ENCODE measurements around the gene DHRS1. TPM values are rescaled to one million over a fixed set of nuclear protein-coding genes. Genes with fewer than 3 reads are reported as not detected.

DHRS1 gene
- total RNA-seq, 1 donor = 10.4 TPM

- Histone ChIP-seq H3K27me3 (ENCODE audit: insufficient read depth, low read length) (no peaks in the 10 kb centered on the region), H3K4me3 (ENCODE audit: low read length) (no peak overlapping the region), H3K4me1 (ENCODE audit: insufficient read depth, low read length) (no peaks in the 10 kb centered on the region), H3K9me3 (ENCODE audit: low read depth, low read length) (no peaks in the 10 kb centered on the region)
Measured at GRCh38 chr14:24260026-24260779, 39.4 kb downstream of the DHRS1 start.

GRCh38 chr14:24259282-24260025 is 40.1 kb downstream of the DHRS1 start:
- Histone ChIP-seq H3K27me3 (ENCODE audit: insufficient read depth, low read length) (no peaks in the 10 kb centered on the region), H3K9me3 (ENCODE audit: low read depth, low read length) (no peaks in the 10 kb centered on the region), H3K4me1 (ENCODE audit: insufficient read depth, low read length) (no peaks in the 10 kb centered on the region), H3K4me3 (ENCODE audit: low read length) (no peak overlapping the region)

DNA sequence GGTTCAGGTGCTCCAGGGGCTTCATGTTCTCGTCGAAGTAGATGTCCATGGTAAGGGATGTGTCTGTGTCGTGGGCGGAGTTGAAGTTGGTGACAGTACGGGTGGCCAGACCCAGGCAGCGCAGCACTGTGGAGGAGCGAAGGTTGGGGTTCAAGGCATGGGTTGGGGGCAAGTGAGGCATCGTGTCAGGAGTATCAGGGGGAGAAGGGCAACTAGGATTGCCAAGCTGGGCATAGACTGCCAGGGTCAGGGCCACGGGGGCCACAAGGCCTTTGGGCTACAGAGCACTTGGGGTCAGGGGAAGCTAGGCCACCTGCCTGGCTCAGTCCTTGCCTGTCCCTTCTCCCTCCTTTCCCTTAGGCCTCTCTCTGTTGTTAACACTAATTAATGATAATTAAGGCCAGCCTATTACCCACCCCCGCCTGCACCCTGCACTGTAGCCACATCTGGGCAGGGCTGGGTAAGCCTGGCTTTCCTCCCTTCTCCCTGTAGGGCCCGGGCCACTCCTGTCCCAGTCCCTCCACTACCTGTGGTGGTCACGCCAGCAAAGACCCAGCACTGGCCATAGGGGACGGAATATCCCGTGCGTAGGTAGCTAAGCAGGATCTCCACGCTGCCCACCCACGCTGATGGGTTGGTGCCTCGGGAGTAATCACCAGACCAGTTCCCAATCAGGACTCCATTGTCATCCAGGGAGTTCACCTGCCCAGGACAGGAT is 40.9 kb downstream of the DHRS1 start:
- H3K27me3 ChIP-seq (ENCODE audit: insufficient read depth, low read length) = no peaks in the 10 kb centered on the region
- no peaks in the 10 kb centered on the region for H3K4me1 ChIP-seq (ENCODE audit: insufficient read depth, low read length)
- H3K9me3 ChIP-seq (ENCODE audit: low read depth, low read length) = no peaks in the 10 kb centered on the region
- no peak overlapping the region for H3K4me3 ChIP-seq (ENCODE audit: low read length)

DNA sequence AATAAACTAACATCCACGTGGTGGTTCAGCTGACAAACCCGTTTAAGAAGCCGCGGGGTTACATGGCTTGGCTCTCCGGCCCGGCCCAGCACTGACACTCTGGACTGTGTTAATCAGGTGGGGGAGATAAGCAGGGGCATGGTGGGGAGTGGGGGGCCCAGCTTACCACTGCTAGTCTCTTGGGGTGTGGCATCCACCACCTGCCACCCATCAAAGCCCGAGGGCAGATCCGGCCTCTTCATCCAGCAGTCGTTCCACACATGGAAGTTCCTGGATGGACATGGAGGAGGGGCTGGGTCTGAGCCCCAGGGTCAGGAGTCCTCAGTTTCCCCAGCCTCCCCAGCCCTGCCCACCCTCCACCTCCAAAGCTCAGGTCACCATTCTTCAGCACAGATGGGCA is 41.5 kb downstream of the DHRS1 start:
- Histone ChIP-seq H3K4me1 (ENCODE audit: insufficient read depth, low read length) (no peaks in the 10 kb centered on the region), H3K4me3 (ENCODE audit: low read length) (no peak overlapping the region), H3K9me3 (ENCODE audit: low read depth, low read length) (no peaks in the 10 kb centered on the region), H3K27me3 (ENCODE audit: insufficient read depth, low read length) (no peaks in the 10 kb centered on the region)

DNA sequence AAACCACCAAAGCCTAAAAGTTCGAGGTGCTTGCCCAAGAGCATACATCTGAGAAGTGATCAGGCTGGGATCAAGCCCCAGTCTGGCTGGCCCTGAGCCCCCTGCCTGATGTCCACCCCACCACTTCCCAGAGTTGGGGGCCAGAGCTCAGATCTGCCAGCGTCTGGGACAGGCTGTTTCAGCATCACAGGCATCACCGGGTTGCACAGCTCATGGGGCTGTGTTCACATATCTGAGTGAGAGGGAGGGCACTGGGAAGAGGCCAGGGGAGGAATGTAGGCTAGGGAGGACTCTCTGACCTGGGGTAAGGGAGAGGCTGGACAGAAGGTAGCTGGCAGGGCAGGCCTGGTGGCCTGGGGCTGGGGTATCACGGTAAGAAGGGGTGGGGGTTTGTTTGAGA is 42.6 kb downstream of the DHRS1 start:
- no peaks in the 10 kb centered on the region for H3K27me3 ChIP-seq (ENCODE audit: insufficient read depth, low read length)
- H3K4me1 ChIP-seq (ENCODE audit: insufficient read depth, low read length) = no peaks in the 10 kb centered on the region
- no peaks in the 10 kb centered on the region for H3K9me3 ChIP-seq (ENCODE audit: low read depth, low read length)
- no peak overlapping the region for H3K4me3 ChIP-seq (ENCODE audit: low read length)

- Histone ChIP-seq H3K4me1 (ENCODE audit: insufficient read depth, low read length) (no peaks in the 10 kb centered on the region), H3K9me3 (ENCODE audit: low read depth, low read length) (no peaks in the 10 kb centered on the region), H3K4me3 (ENCODE audit: low read length) (no peak overlapping the region), H3K27me3 (ENCODE audit: insufficient read depth, low read length) (no peaks in the 10 kb centered on the region)
Measured at GRCh38 chr14:24255931-24256711, 43.5 kb downstream of the DHRS1 start.

GRCh38 chr14:24255438-24255837 is 44.1 kb downstream of the DHRS1 start:
- no peaks in the 10 kb centered on the region for H3K9me3 ChIP-seq (ENCODE audit: low read depth, low read length)

DNA sequence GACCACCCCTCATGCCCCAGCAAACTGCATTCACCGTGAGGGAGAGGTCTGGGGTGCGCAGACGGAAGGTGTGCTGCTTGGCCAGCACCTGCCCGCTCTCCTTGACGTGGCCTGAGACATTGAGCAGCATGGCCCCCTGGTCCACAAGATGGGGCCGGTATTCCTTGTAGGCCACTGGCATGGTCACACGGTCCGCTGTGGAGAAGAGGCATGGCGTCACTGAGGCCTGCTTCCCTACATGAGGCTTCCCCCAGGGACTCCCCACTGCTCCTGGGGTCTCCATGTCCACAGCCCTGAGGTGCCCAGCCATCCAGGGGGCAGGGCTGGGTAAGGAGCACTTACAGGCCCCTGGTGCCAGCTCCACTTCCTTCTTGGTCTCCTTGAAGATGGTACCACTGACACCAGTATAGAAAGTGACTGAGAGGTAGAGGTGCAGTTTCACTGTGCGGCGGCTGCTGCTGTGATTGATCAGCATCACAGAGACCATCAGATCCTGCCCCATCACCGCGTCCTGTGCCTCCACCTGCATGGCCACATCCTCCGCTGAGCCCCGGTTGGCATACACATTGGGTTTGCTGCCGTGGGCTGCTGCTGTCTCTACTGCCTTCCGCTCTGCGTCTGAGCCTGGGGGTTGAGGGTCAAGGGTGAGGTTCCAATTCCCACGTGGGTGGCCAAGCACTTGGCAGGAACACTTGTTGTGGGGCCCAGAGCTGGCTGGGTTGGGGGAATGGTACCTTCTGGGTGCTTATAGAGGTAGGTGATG is 44.8 kb downstream of the DHRS1 start:
- H3K4me3 ChIP-seq (ENCODE audit: low read length) = no peak overlapping the region
- no peaks in the 10 kb centered on the region for H3K4me1 ChIP-seq (ENCODE audit: insufficient read depth, low read length)
- H3K27me3 ChIP-seq (ENCODE audit: insufficient read depth, low read length) = no peaks in the 10 kb centered on the region

More at GRCh38 chr14:24255438-24255837, 44.1 kb downstream of the DHRS1 start:
- Histone ChIP-seq H3K27me3 (ENCODE audit: insufficient read depth, low read length) (no peaks in the 10 kb centered on the region), H3K4me3 (ENCODE audit: low read length) (no peak overlapping the region), H3K4me1 (ENCODE audit: insufficient read depth, low read length) (no peaks in the 10 kb centered on the region)

DNA sequence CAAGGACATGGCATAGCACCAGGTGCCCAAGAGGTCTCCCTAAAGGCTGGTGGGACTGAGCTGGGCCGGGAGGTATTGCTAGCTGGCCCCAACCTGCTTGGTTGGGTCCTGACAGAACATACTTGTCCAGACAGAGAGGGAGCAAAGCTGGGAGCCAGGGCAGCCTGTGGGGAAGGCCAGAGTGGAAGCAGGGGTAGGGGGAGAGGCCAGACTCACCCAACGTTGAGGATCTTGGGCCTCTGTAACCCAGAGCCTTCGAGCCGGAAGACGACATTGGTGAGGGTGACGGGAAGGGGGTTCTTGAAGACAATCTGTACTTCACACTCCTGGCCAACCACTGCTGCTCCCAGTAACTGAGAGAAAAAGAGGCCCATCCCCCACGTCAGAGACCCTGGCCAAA is 45.6 kb downstream of the DHRS1 start:
- H3K9me3 ChIP-seq (ENCODE audit: low read depth, low read length) = no peaks in the 10 kb centered on the region
- H3K4me3 ChIP-seq (ENCODE audit: low read length) = no peak overlapping the region
- no peaks in the 10 kb centered on the region for H3K27me3 ChIP-seq (ENCODE audit: insufficient read depth, low read length)
- H3K4me1 ChIP-seq (ENCODE audit: insufficient read depth, low read length) = no peaks in the 10 kb centered on the region

More for the DNA sequence above, 44.8 kb downstream of the DHRS1 start:
- H3K9me3 ChIP-seq (ENCODE audit: low read depth, low read length) = no peaks in the 10 kb centered on the region

DNA sequence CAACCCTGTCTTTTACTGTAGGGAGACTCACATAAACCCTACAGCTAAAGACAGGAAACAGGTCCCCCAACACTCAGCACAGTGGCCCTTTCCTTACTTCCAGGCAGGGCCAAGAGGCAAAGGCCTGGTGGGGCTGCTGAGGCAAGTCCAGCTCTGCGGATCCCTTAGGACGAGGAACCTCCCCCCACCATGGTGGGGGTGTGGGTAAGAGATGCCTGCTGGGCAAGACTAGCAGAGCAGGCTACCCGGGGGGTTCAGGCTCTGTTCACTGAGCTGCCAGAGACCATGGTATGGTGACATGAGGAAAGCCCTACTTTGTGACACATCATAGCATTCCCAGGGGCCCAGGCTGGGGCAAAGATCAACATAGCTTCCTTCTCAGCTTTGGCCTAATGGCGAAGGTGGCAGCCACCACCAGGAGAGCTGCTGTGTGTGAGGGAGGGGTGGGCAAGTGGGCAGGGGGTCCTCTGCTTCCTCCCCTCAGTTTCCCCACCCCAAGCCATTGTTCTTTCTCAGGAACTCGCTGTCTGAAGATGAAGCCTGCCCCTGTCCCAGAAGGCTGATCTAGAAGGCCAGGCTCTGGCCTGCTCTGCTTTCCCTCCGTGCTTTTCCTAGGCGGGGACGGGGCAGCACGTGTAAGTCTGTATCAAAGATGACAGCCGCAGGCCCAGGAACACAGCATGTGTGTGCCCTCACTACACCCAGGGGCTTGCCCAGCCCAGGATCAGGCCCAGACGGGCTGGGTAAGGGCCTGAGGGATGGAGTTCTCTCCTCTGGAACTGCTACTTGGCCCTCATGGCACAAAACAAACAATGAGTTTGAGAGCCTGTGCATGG is 47.1 kb downstream of the DHRS1 start:
- H3K27me3 ChIP-seq (ENCODE audit: insufficient read depth, low read length) = no peaks in the 10 kb centered on the region
- H3K9me3 ChIP-seq (ENCODE audit: low read depth, low read length) = no peaks in the 10 kb centered on the region
- H3K4me3 ChIP-seq (ENCODE audit: low read length) = no peak overlapping the region
- no peaks in the 10 kb centered on the region for H3K4me1 ChIP-seq (ENCODE audit: insufficient read depth, low read length)

- Histone ChIP-seq H3K4me3 (ENCODE audit: low read length) (no peak overlapping the region), H3K27me3 (ENCODE audit: insufficient read depth, low read length) (no peaks in the 10 kb centered on the region), H3K4me1 (ENCODE audit: insufficient read depth, low read length) (peaks cover 5% of the 10 kb centered on the region), H3K9me3 (ENCODE audit: low read depth, low read length) (no peaks in the 10 kb centered on the region)
Measured at GRCh38 chr14:24251880-24252288, 47.7 kb downstream of the DHRS1 start.

DNA sequence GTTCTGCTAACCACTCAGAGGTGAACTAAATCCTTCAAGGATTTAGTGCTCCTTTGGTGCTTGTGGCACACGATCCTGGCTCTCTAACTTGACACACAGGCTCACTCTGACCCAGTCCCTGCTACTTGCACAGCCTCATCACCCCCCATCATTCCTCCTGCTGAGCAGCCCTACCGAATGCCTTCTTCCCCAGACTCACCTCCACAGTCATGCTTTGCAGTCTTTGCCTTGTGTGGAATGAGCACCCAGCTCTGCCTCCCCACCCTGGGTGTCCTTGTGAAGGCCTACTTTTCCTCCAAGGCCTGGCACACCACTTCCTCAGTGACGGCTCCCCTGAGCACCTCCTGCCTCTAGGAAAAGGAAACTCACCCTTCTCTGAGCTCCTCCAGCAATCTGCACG is 49.2 kb downstream of the DHRS1 start:
- H3K27me3 ChIP-seq (ENCODE audit: insufficient read depth, low read length) = no peaks in the 10 kb centered on the region
- H3K9me3 ChIP-seq (ENCODE audit: low read depth, low read length) = no peaks in the 10 kb centered on the region
- H3K4me1 ChIP-seq (ENCODE audit: insufficient read depth, low read length) = peaks cover 12% of the 10 kb centered on the region
- H3K4me3 ChIP-seq (ENCODE audit: low read length) = no peak overlapping the region

DNA sequence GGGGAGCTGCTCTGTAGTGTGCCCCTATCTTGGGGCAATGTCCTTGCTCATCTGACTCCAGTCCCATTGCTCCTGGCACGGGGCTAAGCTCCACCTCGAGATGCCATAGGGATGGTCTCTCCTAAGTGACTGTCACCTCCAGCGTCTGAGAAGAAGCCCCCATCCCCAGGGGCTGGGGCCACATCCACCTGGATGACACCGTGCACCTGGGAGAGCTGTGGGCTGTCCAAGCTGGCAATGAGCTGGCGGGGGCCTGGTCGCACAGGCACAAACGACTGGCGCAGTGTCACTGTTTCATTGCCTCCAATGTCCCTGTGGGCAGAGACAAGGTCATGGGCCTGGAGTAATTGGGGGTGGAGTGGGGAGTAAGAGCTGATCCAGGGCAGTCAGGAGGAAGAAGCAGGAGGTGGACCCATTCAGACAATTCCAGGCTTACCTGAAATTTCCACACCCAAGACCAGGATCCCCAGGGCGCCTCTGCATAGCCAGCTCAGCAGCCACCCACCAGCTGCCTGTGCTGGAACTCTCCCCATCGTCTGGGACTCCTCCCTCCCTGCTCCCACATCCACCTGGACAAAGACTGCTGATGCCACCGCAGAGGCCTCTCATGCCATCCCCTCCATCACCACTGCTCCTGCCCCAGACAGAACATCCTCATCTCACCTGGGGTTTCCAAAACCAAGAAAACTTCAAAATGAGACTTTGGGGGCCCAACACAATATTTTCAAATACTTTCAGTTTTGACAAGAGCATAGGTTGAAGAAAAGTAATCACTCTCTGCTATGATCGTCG is 50.2 kb downstream of the DHRS1 start:
- H3K4me3 ChIP-seq (ENCODE audit: low read length) = no peak overlapping the region
- peaks cover 18% of the 10 kb centered on the region for H3K4me1 ChIP-seq (ENCODE audit: insufficient read depth, low read length)
- no peaks in the 10 kb centered on the region for H3K27me3 ChIP-seq (ENCODE audit: insufficient read depth, low read length)
- H3K9me3 ChIP-seq (ENCODE audit: low read depth, low read length) = no peaks in the 10 kb centered on the region
